ENCODE results near the gene FBXO39.

- TF ChIP-seq CTCF (IDR thresholded peaks at IDR 0.05; ENCODE audit: insufficient read depth, low read length) (no peak), REST (IDR thresholded peaks at IDR 0.05; ENCODE audit: insufficient replicate concordance, low read depth) (no peak), POLR2AphosphoS5 (IDR thresholded peaks at IDR 0.05; ENCODE audit: low read depth) (no peak)
Observed at GRCh38 chr17:6755731-6756184, 20.3 kb upstream of the FBXO39 start, which contains the start of gene XAF1.

All from HL-60 (cell line).